Caco-2 (cell line): ENCODE results near the gene PHYHIPL. TPM values are rescaled to one million over a fixed set of nuclear protein-coding genes. Genes with fewer than 3 reads are reported as not detected.

Experiments
- BruUV-seq: library from RNA; stranded (reverse); fragments of 400-500 nt; replicated peaks from 2 replicates; lab custom pipeline; 2021; lab: Mats Ljungman, UMichigan
- CTCF ChIA-PET: fragments of 300-600 bp; sonication (Branson Sonifier 250); formaldehyde crosslinking; loops from one replicate; lab custom pipeline; 2022; ENCODE audit warnings: antibody characterized with exemption; lab: Charles Lee
- POLR2A ChIA-PET: fragments of 300-600 bp; sonication (Branson Sonifier 250); formaldehyde crosslinking; loops from one replicate; lab custom pipeline; 2022; ENCODE audit warnings: antibody characterized with exemption; lab: Charles Lee
- DNase-seq, 2 experiments: peaks; one replicate each; pipeline versions ENCODE4 v3.0.0 to v3.0.0-alpha.2; 2020 to 2022
- H3K27me3 ChIP-seq: replicated peaks from 2 replicates; pipeline ENCODE4 v1.6.0; 2011; ENCODE audit warnings: low read length; ENCODE audit not compliant: control insufficient read depth, insufficient read depth
- H3K36me3 ChIP-seq: 2 replicates; pipeline ENCODE4 v1.5.1; 2011; ENCODE audit warnings: low read length; ENCODE audit not compliant: control insufficient read depth, insufficient read depth
- H3K4me1 ChIP-seq: fragments of 250-450 bp; sonication (Bioruptor Pico); 2 replicates; pipeline ENCODE4 v1.5.1; 2020; ENCODE audit warnings: mild to moderate bottlenecking
- H3K4me3 ChIP-seq: 2 replicates; pipeline ENCODE4 v1.5.1; 2011; ENCODE audit warnings: low read depth, mild to moderate bottlenecking, control low read depth, low read length
- H3K9me3 ChIP-seq: fragments of 250-450 bp; sonication (Bioruptor Pico); 2 replicates; pipeline ENCODE4 v1.5.1; 2020; ENCODE audit warnings: mild to moderate bottlenecking, moderate library complexity
- H3K27ac Mint-ChIP-seq: one replicate; pipeline ENCODE4 v1.8.0; 2022; ENCODE audit warnings: mixed read lengths; ENCODE audit not compliant: unreplicated experiment
- H3K27me3 Mint-ChIP-seq: one replicate; pipeline ENCODE4 v1.8.0; 2022; ENCODE audit warnings: mixed read lengths; ENCODE audit not compliant: insufficient read depth, unreplicated experiment
- H3K36me3 Mint-ChIP-seq: one replicate; pipeline ENCODE4 v1.8.0; 2022; ENCODE audit warnings: mild to moderate bottlenecking, mixed read lengths; ENCODE audit not compliant: insufficient read depth, unreplicated experiment
- H3K4me1 Mint-ChIP-seq: one replicate; pipeline ENCODE4 v1.8.0; 2022; ENCODE audit warnings: low read depth, mixed read lengths; ENCODE audit not compliant: unreplicated experiment
- H3K4me3 Mint-ChIP-seq: one replicate; pipeline ENCODE4 v1.8.0; 2022; ENCODE audit warnings: mild to moderate bottlenecking, moderate library complexity, mixed read lengths; ENCODE audit not compliant: unreplicated experiment
- H3K9me3 Mint-ChIP-seq: one replicate; pipeline ENCODE4 v1.8.0; 2022; ENCODE audit warnings: mixed read lengths; ENCODE audit not compliant: unreplicated experiment
- intact Hi-C: fragments of 100-400 bp; cut with micrococcal nuclease; formaldehyde crosslinking; loops from one replicate; pipeline ENCODE4 v1.10.0; 2022; ENCODE audit not compliant: unreplicated experiment
- total RNA-seq: library from RNA; stranded (reverse); gene quantifications from 2 replicates; pipeline ENCODE4 v1.2.3, GENCODE V29; 2022
- TF ChIP-seq, protein P1 (sequence below), 2 experiments: fragments of 200-600 bp in 1 of 2; IDR thresholded peaks; 1 replicate in 1 of 2; 2 replicates in 1 of 2; pipeline versions ENCODE4 v1.5.1 to v1.8.0; 2011 to 2022; ENCODE audit warnings: antibody characterized with exemption in 1 of 2, control low read depth in 1 of 2, inconsistent platforms in 1 of 2, low read depth in 1 of 2, low read length in 1 of 2, mild to moderate bottlenecking in 1 of 2, moderate library complexity in 1 of 2; ENCODE audit not compliant: insufficient read depth in 1 of 2, severe bottlenecking in 1 of 2, unreplicated experiment in 1 of 2

Gene PHYHIPL
- total RNA-seq, 1 experiment from 2014 or later, result 48.1 TPM

- H3K4me3 ChIP-seq, result no peak overlapping the region
- no peaks in the 10 kb centered on the region for H3K36me3 ChIP-seq
- DNase-seq, result no peak
- no peaks in the 10 kb centered on the region; the same call in 1 of the 2 replicates for H3K27me3 ChIP-seq
- ChIA-PET CTCF (no interaction called here), POLR2A (interaction anchor here (0.5 kb wide), 1 partner anchor 66 kb away, joined by 3 read pairs; no protein-coding TSS in a partner anchor)
- TF ChIP-seq, protein P1, sequence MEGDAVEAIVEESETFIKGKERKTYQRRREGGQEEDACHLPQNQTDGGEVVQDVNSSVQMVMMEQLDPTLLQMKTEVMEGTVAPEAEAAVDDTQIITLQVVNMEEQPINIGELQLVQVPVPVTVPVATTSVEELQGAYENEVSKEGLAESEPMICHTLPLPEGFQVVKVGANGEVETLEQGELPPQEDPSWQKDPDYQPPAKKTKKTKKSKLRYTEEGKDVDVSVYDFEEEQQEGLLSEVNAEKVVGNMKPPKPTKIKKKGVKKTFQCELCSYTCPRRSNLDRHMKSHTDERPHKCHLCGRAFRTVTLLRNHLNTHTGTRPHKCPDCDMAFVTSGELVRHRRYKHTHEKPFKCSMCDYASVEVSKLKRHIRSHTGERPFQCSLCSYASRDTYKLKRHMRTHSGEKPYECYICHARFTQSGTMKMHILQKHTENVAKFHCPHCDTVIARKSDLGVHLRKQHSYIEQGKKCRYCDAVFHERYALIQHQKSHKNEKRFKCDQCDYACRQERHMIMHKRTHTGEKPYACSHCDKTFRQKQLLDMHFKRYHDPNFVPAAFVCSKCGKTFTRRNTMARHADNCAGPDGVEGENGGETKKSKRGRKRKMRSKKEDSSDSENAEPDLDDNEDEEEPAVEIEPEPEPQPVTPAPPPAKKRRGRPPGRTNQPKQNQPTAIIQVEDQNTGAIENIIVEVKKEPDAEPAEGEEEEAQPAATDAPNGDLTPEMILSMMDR (IDR thresholded peaks at IDR 0.05; ENCODE audit: insufficient read depth in 1 of 2, low read depth in 1 of 2, low read length in 1 of 2, severe bottlenecking in 1 of 2, unreplicated experiment in 1 of 2), result no peak
- intact Hi-C loops, result no loop called here
- Mint-ChIP-seq H3K9me3 (no peaks in the 10 kb centered on the region), H3K27ac (no peak overlapping the region), H3K27me3 (peaks cover 13% of the 10 kb centered on the region), H3K36me3 (no peaks in the 10 kb centered on the region), H3K4me1 (no peaks in the 10 kb centered on the region), H3K4me3 (no peak overlapping the region)
- H3K9me3 ChIP-seq, result no peaks in the 10 kb centered on the region
- no peaks in the 10 kb centered on the region for H3K4me1 ChIP-seq
- BruUV-seq, result no TSS peak
Observed at GRCh38 chr10:59276133-59276532, 99.7 kb downstream of the PHYHIPL start.

DNA sequence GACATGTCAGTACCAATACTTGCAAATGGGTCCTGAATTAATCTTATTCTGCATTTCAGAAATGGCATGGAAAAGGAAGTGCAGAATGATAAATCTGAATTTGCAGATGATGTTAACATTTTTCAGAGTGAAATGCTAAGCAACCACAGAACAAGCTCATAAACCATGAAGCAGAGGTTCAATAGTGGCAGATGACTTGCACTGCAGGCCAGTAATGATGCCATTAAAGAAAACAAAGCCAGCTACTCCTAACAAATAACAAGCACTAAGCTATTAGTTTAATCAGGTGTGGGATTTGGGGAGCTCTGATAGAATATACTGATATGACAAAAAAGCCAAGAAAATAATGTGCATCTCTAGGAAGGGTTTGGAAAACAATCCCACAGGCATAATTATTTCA, 100.5 kb downstream of the PHYHIPL start:
- H3K27me3 ChIP-seq, result no peaks in the 10 kb centered on the region; the same call in 1 of the 2 replicates
- intact Hi-C loops, result no loop called here
- H3K36me3 Mint-ChIP-seq, result no peaks in the 10 kb centered on the region
- H3K27ac Mint-ChIP-seq, result no peak overlapping the region
- no peaks in the 10 kb centered on the region for H3K36me3 ChIP-seq
- TF ChIP-seq, protein P1 (IDR thresholded peaks at IDR 0.05; ENCODE audit: insufficient read depth in 1 of 2, low read depth in 1 of 2, low read length in 1 of 2, severe bottlenecking in 1 of 2, unreplicated experiment in 1 of 2), result no peak
- H3K4me1 ChIP-seq, result no peaks in the 10 kb centered on the region
- H3K27me3 Mint-ChIP-seq, result peaks cover 16% of the 10 kb centered on the region
- no peak for DNase-seq
- H3K4me1 Mint-ChIP-seq, result no peaks in the 10 kb centered on the region
- CTCF ChIA-PET, result no interaction called here
- no peaks in the 10 kb centered on the region for H3K9me3 ChIP-seq
- no peak overlapping the region for H3K4me3 ChIP-seq
- no peaks in the 10 kb centered on the region for H3K9me3 Mint-ChIP-seq
- POLR2A ChIA-PET, result interaction anchor here (0.5 to 0.6 kb wide), 2 partner anchors 65 to 195 kb away, joined by 3 read pairs; no protein-coding TSS in a partner anchor
- BruUV-seq, result no TSS peak
- H3K4me3 Mint-ChIP-seq, result no peak overlapping the region

GRCh38 chr10:59279476-59279875, 103.0 kb downstream of the PHYHIPL start:
- CTCF ChIA-PET, result no interaction called here
- peaks cover 15% of the 10 kb centered on the region for H3K27me3 Mint-ChIP-seq
- BruUV-seq, result no TSS peak
- TF ChIP-seq, protein P1 (IDR thresholded peaks at IDR 0.05; ENCODE audit: insufficient read depth in 1 of 2, low read depth in 1 of 2, low read length in 1 of 2, severe bottlenecking in 1 of 2, unreplicated experiment in 1 of 2), result no peak
- H3K4me1 ChIP-seq, result no peaks in the 10 kb centered on the region
- H3K4me1 Mint-ChIP-seq, result no peaks in the 10 kb centered on the region
- no peak overlapping the region for H3K27ac Mint-ChIP-seq
- intact Hi-C loops, result no loop called here
- DNase-seq, result no peak
- H3K9me3 ChIP-seq, result no peaks in the 10 kb centered on the region
- H3K36me3 Mint-ChIP-seq, result no peaks in the 10 kb centered on the region
- no peaks in the 10 kb centered on the region; the same call in 1 of the 2 replicates for H3K27me3 ChIP-seq
- POLR2A ChIA-PET, result no interaction called here
- no peak overlapping the region for H3K4me3 ChIP-seq
- H3K4me3 Mint-ChIP-seq, result no peak overlapping the region
- H3K9me3 Mint-ChIP-seq, result no peaks in the 10 kb centered on the region
- no peaks in the 10 kb centered on the region for H3K36me3 ChIP-seq
